WERI-Rb-1 (cell line): ENCODE measurements around the gene SDC1.

Source experiments
- DNase-seq: peaks from one replicate; pipeline ENCODE4 v3.0.0-alpha.2; 2020
- H3K27ac ChIP-seq: fragments of 250-450 bp; sonication (Bioruptor Pico); 2 replicates; pipeline ENCODE4 v1.5.1; 2020; ENCODE audit warnings: mild to moderate bottlenecking, moderate library complexity
- H3K27me3 ChIP-seq: fragments of 250-450 bp; sonication (Bioruptor Pico); 2 replicates; pipeline ENCODE4 v1.5.1; 2021; ENCODE audit warnings: mild to moderate bottlenecking, low read depth, moderate library complexity; ENCODE audit not compliant: insufficient read depth, severe bottlenecking
- H3K36me3 ChIP-seq: fragments of 250-450 bp; sonication (Bioruptor Pico); 2 replicates; pipeline ENCODE4 v1.5.1; 2020; ENCODE audit warnings: mild to moderate bottlenecking, moderate library complexity
- H3K4me3 ChIP-seq: 2 replicates; pipeline ENCODE4 v1.5.1; 2011; ENCODE audit warnings: low read depth, mild to moderate bottlenecking, control low read depth, low read length
- H3K9me3 ChIP-seq: fragments of 250-450 bp; sonication (Bioruptor Pico); 2 replicates; pipeline ENCODE4 v1.5.1; 2021; ENCODE audit warnings: mild to moderate bottlenecking, moderate library complexity; ENCODE audit not compliant: severe bottlenecking
- TF ChIP-seq, protein P1 (sequence below): IDR thresholded peaks from 2 replicates; pipeline ENCODE4 v1.5.1; 2011; ENCODE audit warnings: low read depth, mild to moderate bottlenecking, control low read depth, inconsistent platforms, low read length

Gene SDC1

GRCh38 chr2:20216130-20217025 lies 8.6 kb downstream of the SDC1 start:
- Histone ChIP-seq H3K9me3 (no peaks in the 10 kb centered on the region), H3K27me3 (no peaks in the 10 kb centered on the region), H3K4me3 (no peak overlapping the region), H3K36me3 (peaks cover 5% of the 10 kb centered on the region; the same call in 1 of the 2 replicates), H3K27ac (peak overlapping the region; percentile 4; the same call in 1 of the 2 replicates)
- TF ChIP-seq, protein P1, sequence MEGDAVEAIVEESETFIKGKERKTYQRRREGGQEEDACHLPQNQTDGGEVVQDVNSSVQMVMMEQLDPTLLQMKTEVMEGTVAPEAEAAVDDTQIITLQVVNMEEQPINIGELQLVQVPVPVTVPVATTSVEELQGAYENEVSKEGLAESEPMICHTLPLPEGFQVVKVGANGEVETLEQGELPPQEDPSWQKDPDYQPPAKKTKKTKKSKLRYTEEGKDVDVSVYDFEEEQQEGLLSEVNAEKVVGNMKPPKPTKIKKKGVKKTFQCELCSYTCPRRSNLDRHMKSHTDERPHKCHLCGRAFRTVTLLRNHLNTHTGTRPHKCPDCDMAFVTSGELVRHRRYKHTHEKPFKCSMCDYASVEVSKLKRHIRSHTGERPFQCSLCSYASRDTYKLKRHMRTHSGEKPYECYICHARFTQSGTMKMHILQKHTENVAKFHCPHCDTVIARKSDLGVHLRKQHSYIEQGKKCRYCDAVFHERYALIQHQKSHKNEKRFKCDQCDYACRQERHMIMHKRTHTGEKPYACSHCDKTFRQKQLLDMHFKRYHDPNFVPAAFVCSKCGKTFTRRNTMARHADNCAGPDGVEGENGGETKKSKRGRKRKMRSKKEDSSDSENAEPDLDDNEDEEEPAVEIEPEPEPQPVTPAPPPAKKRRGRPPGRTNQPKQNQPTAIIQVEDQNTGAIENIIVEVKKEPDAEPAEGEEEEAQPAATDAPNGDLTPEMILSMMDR, result no peak
- no peak for DNase-seq

GRCh38 chr2:20215183-20216040 lies 9.5 kb downstream of the SDC1 start:
- H3K36me3 ChIP-seq, result peaks cover 5% of the 10 kb centered on the region; the same call in 1 of the 2 replicates
- TF ChIP-seq, protein P1, result no peak
- peak overlapping the region; percentile 91 for H3K27ac ChIP-seq
- H3K4me3 ChIP-seq, result no peak overlapping the region
- no peak for DNase-seq
- no peaks in the 10 kb centered on the region for H3K9me3 ChIP-seq
- H3K27me3 ChIP-seq, result no peaks in the 10 kb centered on the region

- Histone ChIP-seq H3K27ac (peak overlapping the region; percentile 91), H3K27me3 (no peaks in the 10 kb centered on the region), H3K9me3 (no peaks in the 10 kb centered on the region), H3K4me3 (no peak overlapping the region), H3K36me3 (peaks cover 5% of the 10 kb centered on the region; the same call in 1 of the 2 replicates)
- DNase-seq, result no peak
- TF ChIP-seq, protein P1, result no peak
Observed at GRCh38 chr2:20214566-20215182, 10.3 kb downstream of the SDC1 start.

- no peaks in the 10 kb centered on the region for H3K9me3 ChIP-seq
- no peak overlapping the region for H3K4me3 ChIP-seq
- TF ChIP-seq, protein P1, result no peak
- peaks cover 5% of the 10 kb centered on the region; the same call in 1 of the 2 replicates for H3K36me3 ChIP-seq
- H3K27me3 ChIP-seq, result no peaks in the 10 kb centered on the region
- peak; percentile 73 for DNase-seq
- peak overlapping the region; percentile 91 for H3K27ac ChIP-seq
Observed at GRCh38 chr2:20213651-20214565, 11.0 kb downstream of the SDC1 start.

DNA sequence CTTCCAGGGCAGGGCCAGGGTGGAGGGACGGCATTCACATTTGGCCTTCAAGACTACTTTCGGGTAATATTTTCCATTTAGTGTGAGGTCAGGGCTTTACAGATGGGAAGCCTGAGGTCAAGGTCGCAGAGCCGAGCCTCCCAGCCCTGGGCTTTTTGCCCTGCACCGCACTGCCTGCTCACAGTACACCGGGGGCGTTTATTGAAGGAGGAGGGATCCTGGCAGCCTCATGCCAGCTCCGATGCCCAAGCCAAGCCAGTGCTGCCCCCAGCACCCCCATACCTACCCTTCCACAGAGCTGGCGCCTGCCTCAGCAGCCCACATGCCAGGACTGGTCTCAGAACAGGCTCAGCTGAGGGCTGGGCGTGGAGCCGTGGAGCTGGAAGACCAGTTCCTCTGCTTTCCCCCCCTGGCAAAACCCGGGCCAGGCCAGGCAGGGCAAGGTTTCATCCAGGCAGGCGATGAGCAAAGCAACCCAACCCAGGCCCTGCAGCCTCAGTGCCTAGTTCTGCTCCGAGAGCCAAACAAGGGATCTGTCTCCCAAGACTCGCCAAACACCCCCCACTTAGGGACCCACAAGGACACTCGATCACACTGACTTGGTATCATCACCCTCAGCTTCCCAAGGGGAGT lies 11.9 kb downstream of the SDC1 start:
- DNase-seq, result no peak
- TF ChIP-seq, protein P1, result no peak
- Histone ChIP-seq H3K4me3 (no peak overlapping the region), H3K9me3 (no peaks in the 10 kb centered on the region), H3K27ac (peak overlapping the region; percentile 91), H3K36me3 (peaks cover under 1% of the 10 kb centered on the region; the same call in 1 of the 2 replicates), H3K27me3 (no peaks in the 10 kb centered on the region)
